Keratinocyte (primary cell): ENCODE data around the gene GPC3. TPM values are rescaled to one million over a fixed set of nuclear protein-coding genes. Genes with fewer than 3 reads are reported as not detected.

Source experiments
- DNase-seq: peaks from one replicate; pipeline ENCODE4 v3.0.0-alpha.2; 2011; ENCODE audit warnings: low read depth, missing footprints, low spot score
- FAIRE-seq: peaks from 2 replicates; lab custom pipeline; 2011; peaks lifted over from hg19 to GRCh38; lab: Jason Lieb, UNC
- H2AFZ ChIP-seq: 2 replicates; pipeline ENCODE4 v1.6.0; 2012; ENCODE audit warnings: low read length, control low read depth, inconsistent platforms; ENCODE audit not compliant: control insufficient read depth
- H3K27ac ChIP-seq: 2 replicates; pipeline ENCODE4 v1.5.1; 2011; ENCODE audit warnings: low read length; ENCODE audit not compliant: control insufficient read depth, insufficient read depth
- H3K27me3 ChIP-seq: 3 replicates; pipeline ENCODE4 v1.6.0; 2011; ENCODE audit warnings: low read length; ENCODE audit not compliant: control insufficient read depth, insufficient read depth; ENCODE audit errors: extremely low read depth
- H3K36me3 ChIP-seq, 2 experiments: 2 replicates in 1 of 2; 3 replicates in 1 of 2; pipeline ENCODE4 v1.5.1; 2011; ENCODE audit warnings: low read length in 2 of 2, mild to moderate bottlenecking in 1 of 2; ENCODE audit not compliant: control insufficient read depth in 2 of 2, insufficient read depth in 2 of 2; ENCODE audit errors: extremely low read depth in 1 of 2
- H3K4me1 ChIP-seq: 3 replicates; pipeline ENCODE4 v1.5.1; 2011; ENCODE audit warnings: low read length; ENCODE audit not compliant: control insufficient read depth, insufficient read depth; ENCODE audit errors: extremely low read depth
- H3K4me2 ChIP-seq: 3 replicates; pipeline ENCODE4 v1.6.0; 2011; ENCODE audit warnings: low read depth, low read length; ENCODE audit not compliant: control insufficient read depth, insufficient read depth; ENCODE audit errors: extremely low read depth
- H3K4me3 ChIP-seq, 3 experiments: fragments of 200-600 bp in 1 of 3; sonication (generic) in 1 of 3; 2 replicates in 2 of 3; 3 replicates in 1 of 3; pipeline ENCODE4 v1.5.1; 2011 to 2016; ENCODE audit warnings: low read length in 3 of 3, mild to moderate bottlenecking in 3 of 3, control low read depth in 2 of 3, inconsistent platforms in 1 of 3, low read depth in 1 of 3, mixed read lengths in 1 of 3, mixed run types in 1 of 3, moderate library complexity in 1 of 3; ENCODE audit not compliant: control insufficient read depth in 2 of 3, insufficient read depth in 2 of 3; ENCODE audit errors: extremely low read depth in 1 of 3
- H3K79me2 ChIP-seq: 2 replicates; pipeline ENCODE4 v1.6.0; 2012; ENCODE audit warnings: low read length; ENCODE audit not compliant: control insufficient read depth, insufficient read depth
- H3K9ac ChIP-seq: 3 replicates; pipeline ENCODE4 v1.6.0; 2011; ENCODE audit warnings: low read length; ENCODE audit not compliant: control insufficient read depth, insufficient read depth; ENCODE audit errors: extremely low read depth
- H3K9me1 ChIP-seq: 3 replicates; pipeline ENCODE4 v1.6.0; 2011; ENCODE audit warnings: low read length; ENCODE audit not compliant: control insufficient read depth, insufficient read depth; ENCODE audit errors: extremely low read depth
- H3K9me3 ChIP-seq: 2 replicates; pipeline ENCODE4 v1.5.1; 2012; ENCODE audit warnings: low read depth, low read length; ENCODE audit not compliant: control insufficient read depth
- H4K20me1 ChIP-seq: 3 replicates; pipeline ENCODE4 v1.6.0; 2011; ENCODE audit warnings: low read length; ENCODE audit not compliant: control insufficient read depth, insufficient read depth; ENCODE audit errors: extremely low read depth
- EZH2 ChIP-seq: IDR thresholded peaks from one replicate; pipeline ENCODE4 v1.6.1; 2012; ENCODE audit warnings: inconsistent platforms, mild to moderate bottlenecking, low read length, moderate library complexity
- dilution Hi-C: fragments of 300-500 bp; cut with MboI; formaldehyde crosslinking; loops from one replicate; pipeline ENCODE4 v1.7.0; 2020; ENCODE audit warnings: low sequenced_read_pairs; ENCODE audit not compliant: extremely low pct_ligation_motif_present
- polyA plus RNA-seq, 5 experiments: library from polyadenylated mRNA; depleted of rRNA in 3 of 5; stranded (reverse) in 3 of 5; stranded (forward) in 1 of 5; unstranded in 1 of 5; fragments of >200 nt; gene quantifications; 1 replicate in 1 of 5; 2 replicates in 3 of 5; 3 replicates in 1 of 5; pipeline versions ENCODE4 v1.2.1 to v1.2.3, GENCODE V29; 2011 to 2012; ENCODE audit warnings: missing spikeins in 2 of 5, low read depth in 1 of 5, low replicate concordance in 1 of 5
- TF ChIP-seq, protein P1 (sequence below), 3 experiments: IDR thresholded peaks in 1 of 3; conservative IDR thresholded peaks in 1 of 3; optimal IDR thresholded peaks in 1 of 3; 2 replicates in 2 of 3; 3 replicates in 1 of 3; pipeline versions ENCODE3 to v1.5.1; 2011; ENCODE audit warnings: low read length in 3 of 3, mild to moderate bottlenecking in 3 of 3, moderate library complexity in 2 of 3, control low read depth in 1 of 3, inconsistent platforms in 1 of 3; ENCODE audit not compliant: insufficient read depth in 2 of 3; ENCODE audit errors: extremely low read depth in 1 of 3

Gene GPC3
- polyA plus RNA-seq, 1 donor (not counting 4 experiments of a cell fraction or from before 2014, with no cell fraction given), result 0.03 TPM

DNA sequence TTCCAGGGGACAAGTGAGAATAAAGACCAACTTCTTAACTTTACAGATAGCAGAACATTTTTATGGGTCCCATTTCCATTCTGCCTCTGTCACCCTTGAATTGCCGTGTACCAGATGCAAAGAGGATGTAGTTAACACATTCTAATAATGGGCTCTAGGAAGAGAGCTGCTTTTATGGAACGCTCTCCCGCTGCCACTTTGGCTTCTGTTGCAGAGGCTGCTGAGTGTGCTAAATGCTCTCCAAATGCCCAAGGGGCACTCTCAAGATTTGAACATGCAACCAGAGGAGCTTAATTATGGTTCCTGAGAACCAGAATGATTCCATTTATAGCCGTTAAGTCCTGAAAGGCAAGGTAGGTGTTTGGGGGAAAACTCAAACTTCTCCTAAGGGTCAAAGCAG lies 28.1 kb upstream of the GPC3 start:
- H4K20me1 ChIP-seq, result no peaks in the 10 kb centered on the region
- no peak overlapping the region for H3K4me3 ChIP-seq
- no peak overlapping the region for H3K27ac ChIP-seq
- H3K36me3 ChIP-seq, result no peaks in the 10 kb centered on the region
- DNase-seq (no peak), FAIRE-seq (no peak)
- no peaks in the 10 kb centered on the region for H3K9me1 ChIP-seq
- H3K27me3 ChIP-seq, result peaks cover 3% of the 10 kb centered on the region
- dilution Hi-C loops, result no loop called here
- H3K9me3 ChIP-seq, result no peaks in the 10 kb centered on the region
- H2AFZ ChIP-seq, result no peak overlapping the region
- H3K79me2 ChIP-seq, result no peaks in the 10 kb centered on the region
- TF ChIP-seq EZH2, result no peak
- TF ChIP-seq, protein P1, sequence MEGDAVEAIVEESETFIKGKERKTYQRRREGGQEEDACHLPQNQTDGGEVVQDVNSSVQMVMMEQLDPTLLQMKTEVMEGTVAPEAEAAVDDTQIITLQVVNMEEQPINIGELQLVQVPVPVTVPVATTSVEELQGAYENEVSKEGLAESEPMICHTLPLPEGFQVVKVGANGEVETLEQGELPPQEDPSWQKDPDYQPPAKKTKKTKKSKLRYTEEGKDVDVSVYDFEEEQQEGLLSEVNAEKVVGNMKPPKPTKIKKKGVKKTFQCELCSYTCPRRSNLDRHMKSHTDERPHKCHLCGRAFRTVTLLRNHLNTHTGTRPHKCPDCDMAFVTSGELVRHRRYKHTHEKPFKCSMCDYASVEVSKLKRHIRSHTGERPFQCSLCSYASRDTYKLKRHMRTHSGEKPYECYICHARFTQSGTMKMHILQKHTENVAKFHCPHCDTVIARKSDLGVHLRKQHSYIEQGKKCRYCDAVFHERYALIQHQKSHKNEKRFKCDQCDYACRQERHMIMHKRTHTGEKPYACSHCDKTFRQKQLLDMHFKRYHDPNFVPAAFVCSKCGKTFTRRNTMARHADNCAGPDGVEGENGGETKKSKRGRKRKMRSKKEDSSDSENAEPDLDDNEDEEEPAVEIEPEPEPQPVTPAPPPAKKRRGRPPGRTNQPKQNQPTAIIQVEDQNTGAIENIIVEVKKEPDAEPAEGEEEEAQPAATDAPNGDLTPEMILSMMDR (optimal IDR thresholded peaks at IDR 0.05 in 1 of 3, IDR thresholded peaks at IDR 0.05 in 1 of 3, conservative IDR thresholded peaks at IDR 0.05 in 1 of 3; ENCODE audit: extremely low read depth in 1 of 3, insufficient read depth in 2 of 3, low read length in 3 of 3), result no peak
- H3K4me1 ChIP-seq, result peaks cover 6% of the 10 kb centered on the region
- H3K4me2 ChIP-seq, result no peak overlapping the region
- no peak overlapping the region for H3K9ac ChIP-seq

DNA sequence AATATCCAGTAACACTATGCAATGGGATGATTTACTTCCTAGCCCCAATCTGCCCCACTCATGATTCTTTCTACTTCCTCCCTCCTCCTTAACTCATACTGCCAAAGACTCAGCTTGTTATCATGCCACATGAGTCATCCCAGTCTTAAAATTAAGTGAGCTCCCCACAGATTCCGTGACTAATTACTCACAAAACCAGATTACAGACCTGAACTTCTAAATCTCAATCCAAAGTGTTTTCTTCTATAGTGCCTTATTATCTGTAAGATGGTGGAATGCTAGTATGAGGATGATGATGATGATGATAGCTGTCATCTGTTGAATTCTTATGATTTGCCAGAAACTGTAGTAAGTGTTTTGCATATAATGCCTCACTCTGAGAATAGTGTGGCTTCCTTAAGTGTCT lies 27.7 kb upstream of the GPC3 start:
- Histone ChIP-seq H3K79me2 (no peaks in the 10 kb centered on the region), H4K20me1 (no peaks in the 10 kb centered on the region), H2AFZ (peak overlapping the region; percentile 5), H3K36me3 (no peaks in the 10 kb centered on the region), H3K27ac (no peak overlapping the region), H3K9me1 (no peaks in the 10 kb centered on the region), H3K4me1 (peaks cover 6% of the 10 kb centered on the region), H3K27me3 (peaks cover under 1% of the 10 kb centered on the region), H3K4me3 (no peak overlapping the region), H3K9ac (no peak overlapping the region), H3K4me2 (no peak overlapping the region), H3K9me3 (no peaks in the 10 kb centered on the region)
- dilution Hi-C loops, result no loop called here
- no peak for TF ChIP-seq EZH2
- TF ChIP-seq, protein P1 (optimal IDR thresholded peaks at IDR 0.05 in 1 of 3, IDR thresholded peaks at IDR 0.05 in 1 of 3, conservative IDR thresholded peaks at IDR 0.05 in 1 of 3; ENCODE audit: extremely low read depth in 1 of 3, insufficient read depth in 2 of 3, low read length in 3 of 3), result no peak
- FAIRE-seq, result peak; percentile 90
- peak; percentile 5 for DNase-seq
